Measurements from ENCODE around the gene SLC1A4.
"Not testable (repeated sequence)": the region's sequence is repeated elsewhere in the genome, so short reads cannot be mapped to it uniquely, and the experiment has no call there.

SLC1A4 gene

GRCh38 chr2:64963138-64963537 is 26.1 kb upstream of the SLC1A4 start:
- DNase-seq (ENCODE audit: insufficient read length, low spot score); FAIRE-seq: not testable (repeated sequence)

GRCh38 chr2:64963719-64964118 is 25.5 kb upstream of the SLC1A4 start:
- no peak for DNase-seq (ENCODE audit: insufficient read length, low spot score)
- FAIRE-seq: peak; percentile 13

GRCh38 chr2:64966017-64966416 is 23.2 kb upstream of the SLC1A4 start:
- DNase-seq (ENCODE audit: insufficient read length, low spot score) (no peak), FAIRE-seq (no peak)

- no peak for DNase-seq (ENCODE audit: insufficient read length, low spot score)
- FAIRE-seq: no peak
Observed at GRCh38 chr2:64966839-64967238, 22.4 kb upstream of the SLC1A4 start.

GRCh38 chr2:64967601-64968000 is 21.6 kb upstream of the SLC1A4 start:
- FAIRE-seq: no peak
- no peak for DNase-seq (ENCODE audit: insufficient read length, low spot score)

GRCh38 chr2:64969086-64969485 is 20.1 kb upstream of the SLC1A4 start:
- not testable (repeated sequence) for DNase-seq (ENCODE audit: insufficient read length, low spot score); FAIRE-seq

- no peak for FAIRE-seq
- no peak for DNase-seq (ENCODE audit: insufficient read length, low spot score)
Observed at GRCh38 chr2:64970495-64970894, 18.7 kb upstream of the SLC1A4 start.

- no peak for FAIRE-seq
- no peak for DNase-seq (ENCODE audit: insufficient read length, low spot score)
Observed at GRCh38 chr2:64972426-64972825, 16.8 kb upstream of the SLC1A4 start.

GRCh38 chr2:64972876-64973275 is 16.3 kb upstream of the SLC1A4 start:
- no peak for DNase-seq (ENCODE audit: insufficient read length, low spot score)
- FAIRE-seq: no peak

GRCh38 chr2:64975232-64975821 is 13.9 kb upstream of the SLC1A4 start:
- peak; percentile 94 for FAIRE-seq
- peak; percentile 86 for DNase-seq (ENCODE audit: insufficient read length, low spot score)

GRCh38 chr2:64976276-64976675 is 12.9 kb upstream of the SLC1A4 start:
- DNase-seq (ENCODE audit: insufficient read length, low spot score) (no peak), FAIRE-seq (no peak)

- FAIRE-seq: no peak
- no peak for DNase-seq (ENCODE audit: insufficient read length, low spot score)
Observed at GRCh38 chr2:64978514-64979268, 10.5 kb upstream of the SLC1A4 start.

- FAIRE-seq: no peak
- DNase-seq (ENCODE audit: insufficient read length, low spot score): no peak
Observed at GRCh38 chr2:64979744-64980143, 9.5 kb upstream of the SLC1A4 start.

GRCh38 chr2:64980183-64980582 is 9.0 kb upstream of the SLC1A4 start:
- DNase-seq (ENCODE audit: insufficient read length, low spot score) (no peak), FAIRE-seq (no peak)

- FAIRE-seq (no peak), DNase-seq (ENCODE audit: insufficient read length, low spot score) (no peak)
Observed at GRCh38 chr2:64982311-64982857, 6.8 kb upstream of the SLC1A4 start.

GRCh38 chr2:64982932-64983331 is 6.3 kb upstream of the SLC1A4 start:
- DNase-seq (ENCODE audit: insufficient read length, low spot score) (no peak), FAIRE-seq (no peak)

GRCh38 chr2:64985447-64985846 is 3.8 kb upstream of the SLC1A4 start:
- FAIRE-seq: peak; percentile 75
- DNase-seq (ENCODE audit: insufficient read length, low spot score): no peak

GRCh38 chr2:64987001-64987955 is 1.9 kb upstream of the SLC1A4 start:
- no peak for FAIRE-seq
- DNase-seq (ENCODE audit: insufficient read length, low spot score): no peak

- FAIRE-seq: no peak
- no peak for DNase-seq (ENCODE audit: insufficient read length, low spot score)
Observed at GRCh38 chr2:64987956-64988419, 1.2 kb upstream of the SLC1A4 start.

GRCh38 chr2:64988420-64989125 is 626 bp upstream of the SLC1A4 start:
- no peak for FAIRE-seq
- DNase-seq (ENCODE audit: insufficient read length, low spot score): peak; percentile 83
